Endothelial cell of umbilical vein (primary cell): Measurements from ENCODE around the gene KPNA5. TPM values are rescaled to one million over a fixed set of nuclear protein-coding genes. Genes with fewer than 3 reads are reported as not detected.

ENCODE experiments used
- BruUV-seq: library from RNA; stranded (reverse); fragments of 400-500 nt; replicated peaks from 2 replicates; lab custom pipeline; 2021; lab: Mats Ljungman, UMichigan
- CTCF ChIA-PET: fragments of 300-600, 350-600 bp; sonication (Branson Sonifier 250); formaldehyde crosslinking; loops from one replicate; lab custom pipeline; 2021; ENCODE audit warnings: antibody characterized with exemption, inconsistent platforms; lab: Charles Lee
- POLR2A ChIA-PET: fragments of 300-600, 350-600 bp; sonication (Branson Sonifier 250); formaldehyde crosslinking; loops from one replicate; lab custom pipeline; 2021; ENCODE audit warnings: antibody characterized with exemption, inconsistent platforms; lab: Charles Lee
- DNase-seq: peaks from one replicate; pipeline ENCODE4 v3.0.0-alpha.2; 2011; ENCODE audit warnings: low read depth, low spot score
- FAIRE-seq: peaks from 2 replicates; lab custom pipeline; 2011; peaks lifted over from hg19 to GRCh38; lab: Jason Lieb, UNC
- H2AFZ ChIP-seq: 2 replicates; pipeline ENCODE4 v1.6.0; 2012; ENCODE audit warnings: low read depth, low read length, control low read depth, inconsistent platforms
- H3K27ac ChIP-seq: 2 replicates; pipeline ENCODE4 v1.5.1; 2011; ENCODE audit warnings: low read depth, mild to moderate bottlenecking, control low read depth, low read length, moderate library complexity; ENCODE audit not compliant: insufficient read depth
- H3K27me3 ChIP-seq, 2 experiments: 2 replicates each; pipeline versions ENCODE4 v1.6.0 to v1.6.1; 2011; ENCODE audit warnings: low read length in 2 of 2, mixed read lengths in 1 of 2; ENCODE audit not compliant: control insufficient read depth in 2 of 2, insufficient read depth in 2 of 2
- H3K36me3 ChIP-seq, 2 experiments: 2 replicates in 1 of 2; 3 replicates in 1 of 2; pipeline ENCODE4 v1.5.1; 2011; ENCODE audit warnings: low read length in 2 of 2, mild to moderate bottlenecking in 1 of 2, moderate library complexity in 1 of 2; ENCODE audit not compliant: control insufficient read depth in 2 of 2, insufficient read depth in 2 of 2; ENCODE audit errors: extremely low read depth in 1 of 2
- H3K4me1 ChIP-seq: 3 replicates; pipeline ENCODE4 v1.5.1; 2011; ENCODE audit warnings: mild to moderate bottlenecking, low read length; ENCODE audit not compliant: control insufficient read depth, insufficient read depth; ENCODE audit errors: extremely low read depth
- H3K4me2 ChIP-seq: 2 replicates; pipeline ENCODE4 v1.6.1; 2011; ENCODE audit warnings: low read length, control low read depth, mixed read lengths; ENCODE audit not compliant: insufficient read depth
- H3K4me3 ChIP-seq, 3 experiments: fragments of 200-600 bp in 1 of 3; sonication (generic), shearing (Covaris generic) in 1 of 3; replicated peaks in 1 of 3; 2 replicates each; pipeline ENCODE4 v1.5.1; 2011 to 2016; ENCODE audit warnings: control low read depth in 3 of 3, low read length in 3 of 3, mild to moderate bottlenecking in 2 of 3, inconsistent platforms in 1 of 3, low read depth in 1 of 3, moderate library complexity in 1 of 3; ENCODE audit not compliant: insufficient read depth in 1 of 3
- H3K79me2 ChIP-seq: 2 replicates; pipeline ENCODE4 v1.6.0; 2012; ENCODE audit warnings: low read length, inconsistent platforms; ENCODE audit not compliant: control insufficient read depth, insufficient read depth
- H3K9ac ChIP-seq: replicated peaks from 2 replicates; pipeline ENCODE3; 2011; ENCODE audit warnings: low read length, control low read depth; ENCODE audit not compliant: insufficient read depth; ENCODE audit errors: extremely low read depth
- H3K9me1 ChIP-seq: replicated peaks from 3 replicates; pipeline ENCODE4 v1.6.0; 2011; ENCODE audit warnings: mild to moderate bottlenecking, low read length; ENCODE audit not compliant: control insufficient read depth, insufficient read depth; ENCODE audit errors: extremely low read depth
- H3K9me3 ChIP-seq: replicated peaks from 2 replicates; pipeline ENCODE4 v1.5.1; 2012; ENCODE audit warnings: low read length, inconsistent platforms; ENCODE audit not compliant: control insufficient read depth, insufficient read depth
- H4K20me1 ChIP-seq: replicated peaks from 2 replicates; pipeline ENCODE3; 2011; ENCODE audit warnings: mild to moderate bottlenecking, low read length; ENCODE audit not compliant: control insufficient read depth, insufficient read depth; ENCODE audit errors: extremely low read depth
- EZH2 ChIP-seq: IDR thresholded peaks from 2 replicates; pipeline ENCODE4 v1.6.1; 2012; ENCODE audit warnings: borderline replicate concordance, low read depth, mild to moderate bottlenecking, moderate library complexity, low read length, inconsistent platforms; ENCODE audit not compliant: severe bottlenecking
- FOS ChIP-seq: IDR thresholded peaks from 2 replicates; pipeline ENCODE4 v1.6.1; 2011; ENCODE audit warnings: mild to moderate bottlenecking, low read length, moderate library complexity, borderline replicate concordance; ENCODE audit not compliant: insufficient read depth
- GATA2 ChIP-seq: IDR thresholded peaks from 2 replicates; pipeline ENCODE4 v1.7.0; 2011; ENCODE audit warnings: low read depth, mild to moderate bottlenecking, moderate library complexity, mixed read lengths, low read length; ENCODE audit not compliant: insufficient read length, insufficient read depth
- JUN ChIP-seq: IDR thresholded peaks from 2 replicates; pipeline ENCODE4 v1.6.1; 2011; ENCODE audit warnings: borderline replicate concordance, low read depth; ENCODE audit not compliant: insufficient read length, insufficient read depth
- MAX ChIP-seq: IDR thresholded peaks from 2 replicates; pipeline ENCODE4 v1.6.1; 2011; ENCODE audit not compliant: insufficient read depth, insufficient read length
- MYC ChIP-seq: IDR thresholded peaks from one replicate; pipeline ENCODE4 v1.6.1; 2011; ENCODE audit warnings: mild to moderate bottlenecking, low read depth, low read length
- POLR2A ChIP-seq: IDR thresholded peaks from 2 replicates; pipeline ENCODE4 v1.6.1; 2012; ENCODE audit warnings: low read depth, mild to moderate bottlenecking, control low read depth, low read length
- POLR2AphosphoS5 ChIP-seq: IDR thresholded peaks from 2 replicates; pipeline ENCODE4 v1.6.1; 2012; ENCODE audit warnings: low read depth, mild to moderate bottlenecking, control low read depth, low read length, moderate library complexity; ENCODE audit not compliant: insufficient read depth
- dilution Hi-C: fragments of 300-500 bp; cut with MboI; formaldehyde crosslinking; loops from one replicate; pipeline ENCODE4 v1.15.0; 2019; ENCODE audit warnings: low sequenced_read_pairs; ENCODE audit not compliant: extremely low pct_ligation_motif_present
- intact Hi-C: fragments of 100-400 bp; cut with micrococcal nuclease; formaldehyde crosslinking; loops from one replicate; pipeline ENCODE4 v1.10.0; 2022
- polyA plus RNA-seq, 4 experiments: library from polyadenylated mRNA; depleted of rRNA in 3 of 4; stranded (reverse) in 3 of 4; unstranded in 1 of 4; fragments of >200 nt; gene quantifications; 2 replicates each; pipeline versions ENCODE4 v1.2.1 to v1.2.3, GENCODE V29; 2011 to 2012; ENCODE audit warnings: missing spikeins in 1 of 4
- total RNA-seq: library from RNA; stranded (reverse); gene quantifications from 2 replicates; pipeline ENCODE4 v1.2.3, GENCODE V29; 2021
- TF ChIP-seq, protein P1 (sequence below), 2 donors: IDR thresholded peaks; 1 replicate in 1 of 2; 2 replicates in 1 of 2; pipeline ENCODE4 v1.5.1; 2011; ENCODE audit warnings: low read length in 2 of 2, mild to moderate bottlenecking in 2 of 2, moderate library complexity in 2 of 2, control low read depth in 1 of 2, inconsistent platforms in 1 of 2, low read depth in 1 of 2; ENCODE audit not compliant: insufficient read depth in 1 of 2; ENCODE audit errors: extremely low read depth in 1 of 2

The KPNA5 gene
- total and polyA plus RNA-seq, 2 donors (not counting 3 experiments of a cell fraction or from before 2014, with no cell fraction given) = 1.6 to 8.9 TPM

DNA sequence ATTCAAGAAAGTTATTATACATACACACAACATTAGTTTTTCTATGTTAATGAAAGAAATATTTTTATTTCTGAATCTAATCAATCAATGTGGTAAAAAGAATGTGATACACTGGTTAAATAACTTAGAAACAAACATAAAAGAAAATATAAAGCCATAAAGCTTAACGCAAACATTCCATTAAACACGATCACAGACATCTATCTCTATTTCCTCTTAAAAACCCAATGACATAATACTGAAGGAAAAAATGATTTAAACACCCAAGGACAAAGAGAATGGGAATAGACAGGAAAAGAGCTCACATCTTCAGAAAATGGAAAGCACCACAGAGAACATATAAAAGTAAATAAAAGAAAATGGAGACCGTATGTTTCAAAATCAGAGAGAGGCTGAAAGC is 31.9 kb upstream of the KPNA5 start:
- TF ChIP-seq MAX (no peak), GATA2 (no peak), EZH2 (no peak), FOS (no peak), POLR2A (no peak), MYC (no peak), JUN (no peak), POLR2AphosphoS5 (no peak)
- TF ChIP-seq, protein P1, sequence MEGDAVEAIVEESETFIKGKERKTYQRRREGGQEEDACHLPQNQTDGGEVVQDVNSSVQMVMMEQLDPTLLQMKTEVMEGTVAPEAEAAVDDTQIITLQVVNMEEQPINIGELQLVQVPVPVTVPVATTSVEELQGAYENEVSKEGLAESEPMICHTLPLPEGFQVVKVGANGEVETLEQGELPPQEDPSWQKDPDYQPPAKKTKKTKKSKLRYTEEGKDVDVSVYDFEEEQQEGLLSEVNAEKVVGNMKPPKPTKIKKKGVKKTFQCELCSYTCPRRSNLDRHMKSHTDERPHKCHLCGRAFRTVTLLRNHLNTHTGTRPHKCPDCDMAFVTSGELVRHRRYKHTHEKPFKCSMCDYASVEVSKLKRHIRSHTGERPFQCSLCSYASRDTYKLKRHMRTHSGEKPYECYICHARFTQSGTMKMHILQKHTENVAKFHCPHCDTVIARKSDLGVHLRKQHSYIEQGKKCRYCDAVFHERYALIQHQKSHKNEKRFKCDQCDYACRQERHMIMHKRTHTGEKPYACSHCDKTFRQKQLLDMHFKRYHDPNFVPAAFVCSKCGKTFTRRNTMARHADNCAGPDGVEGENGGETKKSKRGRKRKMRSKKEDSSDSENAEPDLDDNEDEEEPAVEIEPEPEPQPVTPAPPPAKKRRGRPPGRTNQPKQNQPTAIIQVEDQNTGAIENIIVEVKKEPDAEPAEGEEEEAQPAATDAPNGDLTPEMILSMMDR (IDR thresholded peaks at IDR 0.05; ENCODE audit: extremely low read depth in 1 of 2, insufficient read depth in 1 of 2, low read depth in 1 of 2, low read length in 2 of 2) = no peak
- CTCF ChIA-PET = interaction anchor here (1.0 to 3.6 kb wide), 12 partner anchors 12 to 431 kb away, joined by 3 to 21 read pairs (median 8); partner anchors contain the start of genes CALHM5, KPNA5, RSPH4A and ZUP1
- H3K36me3 ChIP-seq = no peaks in the 10 kb centered on the region
- no peak overlapping the region for H3K4me3 ChIP-seq
- H3K4me2 ChIP-seq = peak overlapping the region; percentile 89
- DNase-seq = peak; percentile 49
- no peaks in the 10 kb centered on the region for H3K9me1 ChIP-seq
- POLR2A ChIA-PET = no interaction called here
- FAIRE-seq = no peak
- no peaks in the 10 kb centered on the region for H4K20me1 ChIP-seq
- peaks cover 24% of the 10 kb centered on the region for H3K4me1 ChIP-seq
- dilution Hi-C loops (no loop called here), intact Hi-C loops (loop anchor here (2.0 to 5.0 kb wide), 3 partner anchors 78 to 432 kb away; partner anchors contain the start of gene RWDD1)
- no peaks in the 10 kb centered on the region for H3K9me3 ChIP-seq
- no peaks in the 10 kb centered on the region for H3K79me2 ChIP-seq
- H3K9ac ChIP-seq = no peak overlapping the region
- H3K27me3 ChIP-seq = no peaks in the 10 kb centered on the region
- BruUV-seq = no TSS peak
- H3K27ac ChIP-seq = peak overlapping the region; percentile 46
- no peak overlapping the region for H2AFZ ChIP-seq
